IMR-90 (cell line): ENCODE data around the gene NAT10.

ENCODE experiments used
- BHLHE40 ChIP-seq: fragments of 150-350 bp; IDR thresholded peaks from 2 replicates; pipeline ENCODE4 v1.6.1; 2016; ENCODE audit warnings: mild to moderate bottlenecking, low read depth, low read length
- CHD1 ChIP-seq: IDR thresholded peaks from 2 replicates; pipeline ENCODE4 v1.6.1; 2012; ENCODE audit warnings: low read depth, low read length, improper control_type of control experiment
- FOS ChIP-seq: fragments of 150-350 bp; IDR thresholded peaks from 2 replicates; pipeline ENCODE4 v1.6.1; 2016; ENCODE audit warnings: low read depth, low read length
- MAFK ChIP-seq: IDR thresholded peaks from 2 replicates; pipeline ENCODE4 v1.6.1; 2012; ENCODE audit warnings: low read depth, low read length, improper control_type of control experiment
- MAZ ChIP-seq: IDR thresholded peaks from 2 replicates; pipeline ENCODE4 v1.6.1; 2012; ENCODE audit warnings: low read depth, mild to moderate bottlenecking, low read length, improper control_type of control experiment, moderate library complexity, borderline replicate concordance
- MXI1 ChIP-seq: IDR thresholded peaks from 2 replicates; pipeline ENCODE4 v1.6.1; 2012; ENCODE audit warnings: low read depth, mild to moderate bottlenecking, low read length, moderate library complexity, borderline replicate concordance
- NFE2L2 ChIP-seq: fragments of 150-350 bp; IDR thresholded peaks from 2 replicates; pipeline ENCODE4 v1.6.1; 2016; ENCODE audit warnings: low read depth, mild to moderate bottlenecking, low read length
- POLR2A ChIP-seq: IDR thresholded peaks from 2 replicates; pipeline ENCODE4 v1.6.1; 2012; ENCODE audit warnings: mild to moderate bottlenecking, low read depth, low read length
- RAD21 ChIP-seq: IDR thresholded peaks from 2 replicates; pipeline ENCODE4 v1.6.1; 2012; ENCODE audit warnings: low read length, improper control_type of control experiment
- RFX5 ChIP-seq: IDR thresholded peaks from 2 replicates; pipeline ENCODE4 v1.8.0; 2012; ENCODE audit warnings: low read depth, mild to moderate bottlenecking, low read length, moderate library complexity
- SMC3 ChIP-seq: fragments of 150-350 bp; IDR thresholded peaks from 2 replicates; pipeline ENCODE4 v1.6.1; 2016; ENCODE audit warnings: low read depth, mild to moderate bottlenecking, antibody characterized with exemption, low read length, moderate library complexity
- TF ChIP-seq, protein P1 (sequence below): conservative IDR thresholded peaks from 2 replicates; pipeline ENCODE4 v1.5.1; 2012; ENCODE audit warnings: mild to moderate bottlenecking, low read depth, low read length, improper control_type of control experiment
- TF ChIP-seq, protein P2 (sequence below): fragments of 150-350 bp; IDR thresholded peaks from 2 replicates; pipeline ENCODE4 v1.6.1; 2017; ENCODE audit warnings: mild to moderate bottlenecking, antibody characterized with exemption, low read length, low read depth

DNA sequence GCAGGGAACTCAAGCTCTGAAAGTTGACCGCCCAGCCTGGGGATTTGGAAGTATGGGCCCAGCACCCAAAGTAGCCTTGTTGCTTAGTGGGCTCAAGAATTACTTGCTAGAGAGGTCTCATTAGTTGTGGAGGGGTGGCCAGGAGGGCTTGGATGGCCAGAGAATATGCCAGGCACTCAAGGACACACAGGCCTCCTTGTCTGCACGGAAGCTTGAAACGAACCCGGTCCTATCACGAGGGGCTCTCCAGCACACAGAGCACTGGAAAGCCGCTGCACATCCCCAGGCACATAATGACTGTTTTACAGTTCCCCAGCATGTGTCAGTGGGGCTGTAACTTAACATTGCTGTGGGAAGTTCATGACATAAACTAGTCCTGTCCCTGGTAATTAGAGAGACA lies 55.9 kb downstream of the NAT10 start:
- TF ChIP-seq RAD21 = no peak
- TF ChIP-seq, protein P1, sequence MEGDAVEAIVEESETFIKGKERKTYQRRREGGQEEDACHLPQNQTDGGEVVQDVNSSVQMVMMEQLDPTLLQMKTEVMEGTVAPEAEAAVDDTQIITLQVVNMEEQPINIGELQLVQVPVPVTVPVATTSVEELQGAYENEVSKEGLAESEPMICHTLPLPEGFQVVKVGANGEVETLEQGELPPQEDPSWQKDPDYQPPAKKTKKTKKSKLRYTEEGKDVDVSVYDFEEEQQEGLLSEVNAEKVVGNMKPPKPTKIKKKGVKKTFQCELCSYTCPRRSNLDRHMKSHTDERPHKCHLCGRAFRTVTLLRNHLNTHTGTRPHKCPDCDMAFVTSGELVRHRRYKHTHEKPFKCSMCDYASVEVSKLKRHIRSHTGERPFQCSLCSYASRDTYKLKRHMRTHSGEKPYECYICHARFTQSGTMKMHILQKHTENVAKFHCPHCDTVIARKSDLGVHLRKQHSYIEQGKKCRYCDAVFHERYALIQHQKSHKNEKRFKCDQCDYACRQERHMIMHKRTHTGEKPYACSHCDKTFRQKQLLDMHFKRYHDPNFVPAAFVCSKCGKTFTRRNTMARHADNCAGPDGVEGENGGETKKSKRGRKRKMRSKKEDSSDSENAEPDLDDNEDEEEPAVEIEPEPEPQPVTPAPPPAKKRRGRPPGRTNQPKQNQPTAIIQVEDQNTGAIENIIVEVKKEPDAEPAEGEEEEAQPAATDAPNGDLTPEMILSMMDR = no peak
- TF ChIP-seq POLR2A = no peak
- no peak for TF ChIP-seq MXI1
- no peak for TF ChIP-seq MAZ
- no peak for TF ChIP-seq FOS
- TF ChIP-seq, protein P2, sequence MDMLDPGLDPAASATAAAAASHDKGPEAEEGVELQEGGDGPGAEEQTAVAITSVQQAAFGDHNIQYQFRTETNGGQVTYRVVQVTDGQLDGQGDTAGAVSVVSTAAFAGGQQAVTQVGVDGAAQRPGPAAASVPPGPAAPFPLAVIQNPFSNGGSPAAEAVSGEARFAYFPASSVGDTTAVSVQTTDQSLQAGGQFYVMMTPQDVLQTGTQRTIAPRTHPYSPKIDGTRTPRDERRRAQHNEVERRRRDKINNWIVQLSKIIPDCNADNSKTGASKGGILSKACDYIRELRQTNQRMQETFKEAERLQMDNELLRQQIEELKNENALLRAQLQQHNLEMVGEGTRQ = no peak
- no peak for TF ChIP-seq SMC3
- TF ChIP-seq CHD1 = no peak
- TF ChIP-seq RFX5 = no peak
- TF ChIP-seq NFE2L2 = no peak
- no peak for TF ChIP-seq BHLHE40
- no peak for TF ChIP-seq MAFK
